DMS53 (cell line): ENCODE results near the gene XYLT1.
"Not testable (repeated sequence)": the region's sequence is repeated elsewhere in the genome, so short reads cannot be mapped to it uniquely, and the experiment has no call there.

ENCODE experiments used
- DNase-seq: peaks from one replicate; lab custom pipeline; 2025; lab: John Stamatoyannopoulos, UW

Gene XYLT1

DNA sequence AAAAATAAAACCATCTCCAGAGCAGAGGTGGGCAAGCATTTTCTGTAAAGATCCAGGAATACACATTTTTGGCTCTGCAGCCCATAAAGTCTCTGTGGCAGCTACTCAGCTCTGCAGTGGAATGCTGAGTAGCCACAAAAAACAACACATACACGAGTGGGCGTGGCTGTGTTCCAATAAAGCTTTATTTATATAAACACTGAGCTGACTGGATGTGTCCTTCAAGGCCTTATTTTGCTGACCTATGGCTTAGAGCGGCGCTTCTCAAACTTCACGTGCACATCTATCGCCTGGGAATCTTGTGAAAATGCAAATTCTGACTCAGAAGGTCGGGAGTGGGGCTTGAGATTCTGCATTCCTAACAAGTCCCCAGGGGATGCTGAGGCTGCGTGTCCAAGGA, 39.7 kb downstream of the XYLT1 start:
- no peak for DNase-seq

DNA sequence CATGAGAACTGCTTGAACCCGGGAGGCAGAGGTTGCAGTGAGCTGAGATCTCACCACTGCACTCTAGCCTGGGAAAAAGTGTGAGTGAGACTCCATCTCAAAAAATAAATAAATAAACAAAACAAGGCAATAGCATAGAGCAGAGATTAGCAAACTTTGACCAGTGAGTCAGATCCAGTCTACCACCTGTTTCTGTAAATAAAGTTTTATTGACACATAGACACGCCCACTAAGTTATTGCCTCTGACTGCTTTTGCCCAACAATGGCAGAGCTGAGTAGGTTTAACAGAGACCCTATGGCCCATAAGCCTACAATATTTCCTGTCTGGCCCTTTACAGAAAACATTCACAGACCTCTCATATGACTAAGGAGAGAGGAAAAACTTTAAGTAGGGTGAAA, 44.3 kb downstream of the XYLT1 start:
- peak; percentile 3 for DNase-seq

DNA sequence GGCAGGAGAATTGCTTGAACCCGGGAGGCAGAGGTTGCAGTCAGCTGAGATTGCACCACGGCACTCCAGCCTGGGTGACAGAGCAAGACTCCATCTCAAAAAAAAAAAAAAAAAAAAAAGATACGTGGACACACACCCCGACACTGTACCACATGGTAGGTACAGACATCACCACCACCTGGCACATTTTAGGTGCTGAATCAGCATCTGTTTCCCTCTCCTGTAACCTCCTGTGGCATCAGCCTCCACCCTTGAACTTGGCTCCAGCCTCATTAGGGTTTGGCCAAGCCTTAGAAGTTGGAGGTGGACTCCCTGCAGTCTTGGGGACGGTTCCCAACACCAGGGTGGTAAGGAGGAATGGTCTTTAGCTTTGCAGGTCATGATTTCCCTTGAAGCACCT, 46.0 kb downstream of the XYLT1 start:
- no peak for DNase-seq

DNA sequence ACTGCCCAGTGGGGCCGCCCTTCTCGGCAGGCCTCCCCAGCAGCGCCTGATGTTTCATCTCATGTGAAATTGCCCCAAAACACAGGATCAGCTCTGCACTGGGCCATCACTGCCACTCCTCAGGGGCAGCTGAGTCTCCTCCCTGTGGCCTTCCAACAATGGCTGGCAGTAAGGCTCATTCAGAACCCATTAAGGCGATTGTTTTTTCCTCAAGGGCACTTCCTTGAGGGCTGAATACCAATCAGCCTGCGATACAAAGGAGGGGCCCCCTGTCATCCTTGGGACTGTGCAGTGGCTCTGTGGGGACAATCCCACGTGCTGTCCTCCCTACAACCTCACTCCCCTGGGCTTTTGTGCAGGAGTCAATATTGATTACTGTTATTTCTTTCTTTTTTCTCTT, 47.5 kb downstream of the XYLT1 start:
- DNase-seq = no peak

DNA sequence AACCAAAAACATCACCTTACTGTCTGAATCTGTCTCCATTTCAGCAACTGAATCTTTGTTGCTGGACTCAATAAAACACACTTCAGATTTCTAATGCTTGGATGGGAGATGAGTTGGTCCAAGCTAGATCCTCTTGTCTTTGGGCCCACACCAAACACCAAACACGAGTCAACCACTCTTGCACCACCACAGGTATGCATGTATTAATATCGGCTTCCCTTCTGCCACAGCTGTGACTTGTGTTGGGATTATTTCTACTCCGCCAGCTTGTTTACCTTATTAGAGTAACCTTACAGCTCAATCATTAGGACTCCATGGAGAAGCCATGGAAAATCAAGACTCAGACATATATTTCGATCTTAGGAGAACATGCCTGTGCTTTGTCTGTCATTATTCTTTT, 49.9 kb downstream of the XYLT1 start:
- DNase-seq = no peak

DNA sequence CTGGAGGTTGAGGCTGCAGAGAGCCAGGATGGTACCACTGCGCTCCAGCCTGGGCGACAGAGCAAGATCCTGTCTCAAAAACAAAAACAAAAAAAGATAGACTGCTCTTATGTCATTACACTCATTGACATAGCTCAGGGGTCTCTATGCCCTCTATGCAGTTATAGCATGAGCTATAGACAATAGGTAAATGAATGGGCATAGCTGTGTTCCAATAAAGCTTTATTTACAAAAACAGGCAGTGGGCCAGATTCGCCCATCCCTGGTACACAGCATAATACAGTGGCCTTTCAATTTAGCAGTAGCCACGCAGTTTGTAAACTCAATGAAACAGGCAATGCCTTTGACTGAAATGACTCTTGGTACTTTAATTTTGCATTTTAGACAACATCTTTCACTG, 51.5 kb downstream of the XYLT1 start:
- no peak for DNase-seq

DNA sequence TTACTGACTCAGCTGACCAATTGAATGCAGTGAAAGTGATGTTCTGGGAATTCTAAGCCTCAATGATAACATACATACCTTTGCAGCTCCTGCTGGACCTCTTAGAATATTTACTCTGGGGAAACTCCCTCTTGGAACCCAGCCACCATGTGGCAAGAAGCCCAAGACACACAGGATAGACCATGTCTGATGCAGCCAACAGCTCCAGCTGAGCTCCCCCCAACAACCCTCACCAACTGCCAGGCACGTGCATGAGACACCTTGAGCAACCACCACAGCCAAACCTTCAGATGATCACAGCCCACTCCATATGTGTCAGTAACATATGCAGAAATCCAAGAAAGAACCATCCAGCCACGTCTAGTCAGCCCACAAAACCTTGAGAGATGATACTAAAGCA, 53.0 kb downstream of the XYLT1 start:
- no peak for DNase-seq

DNA sequence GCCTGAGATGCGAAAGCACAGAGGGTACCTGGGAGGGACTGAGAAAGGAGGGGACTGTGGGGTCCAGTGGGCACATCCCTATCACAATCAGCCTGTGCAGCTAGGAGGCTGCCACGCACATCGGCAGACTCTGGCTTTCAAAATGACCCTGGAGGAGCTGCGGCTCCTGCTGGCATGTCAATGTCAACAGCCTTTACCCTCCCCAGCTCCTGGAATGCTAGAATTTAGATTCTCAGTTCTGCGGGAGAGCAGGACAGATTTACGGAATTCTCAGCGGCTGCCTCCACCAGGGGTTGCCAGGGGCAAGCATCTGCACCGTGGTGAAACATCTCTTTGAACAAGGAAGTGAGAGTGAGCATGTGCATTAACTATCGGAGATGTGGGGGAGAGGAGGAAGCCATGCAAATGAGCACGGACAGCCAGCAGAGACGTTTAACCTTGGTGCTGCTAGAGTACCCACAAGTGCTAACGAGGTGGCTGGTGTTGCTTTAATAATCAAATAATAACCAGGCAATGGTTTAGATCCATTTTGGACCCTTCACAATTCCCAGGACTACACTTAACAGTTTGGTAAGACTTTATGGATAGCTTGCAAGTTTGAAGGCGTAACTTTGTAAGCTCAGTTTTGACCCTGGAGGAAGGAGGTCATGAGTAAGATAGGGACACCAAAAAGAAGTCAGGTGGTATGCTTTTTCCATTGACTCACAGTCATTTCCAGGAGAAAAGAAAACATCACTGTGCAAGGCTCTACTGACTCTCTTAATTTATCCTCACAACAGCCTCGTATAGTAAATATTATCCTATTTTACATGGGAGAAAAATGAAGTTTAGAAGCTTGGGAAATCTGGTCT, 54.1 kb downstream of the XYLT1 start:
- peak; percentile 10 for DNase-seq

DNA sequence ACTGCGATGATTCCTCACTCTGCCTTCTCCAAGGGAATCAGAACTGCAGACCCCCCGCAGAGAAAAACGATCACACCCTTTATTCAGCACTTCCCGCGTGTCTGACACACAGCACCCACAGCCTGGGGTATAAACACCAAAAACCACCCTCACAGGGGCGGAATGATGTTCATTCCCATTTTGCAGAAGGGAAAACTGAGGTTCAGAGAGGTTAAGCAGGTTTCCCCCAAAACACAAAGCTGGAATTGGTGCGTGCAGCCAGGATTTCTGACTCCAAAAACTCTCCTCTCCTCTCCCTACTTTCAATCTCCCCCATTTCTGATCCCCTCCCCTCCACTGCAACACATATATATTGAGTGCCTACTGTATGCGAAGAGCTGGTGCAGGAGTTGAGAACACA, 55.8 kb downstream of the XYLT1 start:
- DNase-seq = no peak

DNA sequence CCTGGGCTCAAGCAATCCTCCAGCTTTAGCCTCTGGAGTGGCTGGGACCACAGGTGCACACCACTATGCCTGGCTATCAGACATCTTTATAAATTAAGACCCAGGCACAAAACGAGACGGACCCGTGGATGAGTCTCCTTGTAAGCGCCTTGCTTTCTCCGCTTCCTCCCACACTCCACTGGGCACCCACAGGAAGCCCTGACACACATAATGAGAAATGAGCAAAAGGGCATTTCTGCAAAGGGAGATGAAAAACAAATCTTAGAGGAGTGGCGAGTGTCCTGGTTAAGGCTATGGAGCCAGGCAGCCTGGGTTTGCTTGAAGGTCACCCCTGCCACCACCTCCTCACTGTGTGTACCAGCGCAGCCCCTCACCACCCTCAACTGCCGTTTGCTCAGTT, 56.3 kb downstream of the XYLT1 start:
- DNase-seq = no peak

DNA sequence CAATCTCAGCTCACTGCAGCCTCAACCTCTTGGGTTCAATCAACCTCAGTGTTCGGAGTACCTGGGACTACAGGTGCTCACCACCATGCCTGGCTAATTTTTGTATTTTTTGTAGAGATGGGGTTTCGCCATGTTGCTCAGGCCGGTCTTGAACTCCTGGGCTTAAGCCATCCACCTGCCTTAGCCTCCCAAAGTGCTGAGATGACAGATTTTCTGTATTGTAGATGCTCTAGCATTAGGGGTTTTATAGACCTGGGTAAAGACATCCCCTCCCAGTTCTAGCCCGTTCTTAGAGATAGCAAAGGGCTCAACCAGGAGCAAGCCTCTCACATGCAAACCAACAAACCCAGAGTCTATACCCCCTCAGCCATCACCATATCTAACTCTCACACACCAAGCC, 57.3 kb downstream of the XYLT1 start:
- DNase-seq = no peak

DNA sequence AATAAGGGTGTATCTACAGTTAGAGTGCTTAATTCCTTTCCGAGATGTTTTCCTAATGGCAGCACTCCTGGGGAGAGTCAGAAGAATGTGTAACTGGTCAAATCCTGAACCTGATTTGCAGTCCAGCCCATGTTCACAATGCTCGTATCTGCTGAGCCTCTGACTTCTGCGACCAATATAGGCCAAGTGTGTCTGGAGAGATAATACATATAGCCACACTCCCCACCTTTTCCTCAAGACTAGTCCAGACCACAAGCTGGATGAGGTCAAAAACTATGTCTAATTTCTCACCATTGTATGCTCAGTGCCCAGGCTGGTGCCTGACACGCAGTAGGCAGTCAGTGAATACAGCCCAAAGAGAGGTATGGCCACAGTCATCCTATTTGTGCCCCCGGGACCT, 58.0 kb downstream of the XYLT1 start:
- DNase-seq = no peak

DNA sequence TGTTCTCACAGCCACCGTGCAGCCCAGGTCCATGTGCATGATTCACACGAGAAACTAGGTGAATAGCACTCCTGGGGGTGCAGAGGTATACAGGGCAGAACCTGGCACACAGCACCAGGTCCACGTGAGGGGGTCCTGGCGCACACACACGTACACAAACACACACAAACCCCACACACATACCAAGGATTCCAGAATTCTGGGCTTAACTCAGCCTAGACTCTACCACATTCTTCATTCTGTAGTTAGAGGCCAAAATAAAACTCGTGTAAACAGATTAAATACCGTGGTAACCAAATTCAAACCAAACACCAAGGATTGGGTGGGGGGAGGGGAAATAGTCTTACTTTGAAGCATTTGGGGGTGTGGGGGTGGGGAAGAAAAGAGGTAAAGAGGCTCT, 58.5 kb downstream of the XYLT1 start:
- DNase-seq = no peak

DNA sequence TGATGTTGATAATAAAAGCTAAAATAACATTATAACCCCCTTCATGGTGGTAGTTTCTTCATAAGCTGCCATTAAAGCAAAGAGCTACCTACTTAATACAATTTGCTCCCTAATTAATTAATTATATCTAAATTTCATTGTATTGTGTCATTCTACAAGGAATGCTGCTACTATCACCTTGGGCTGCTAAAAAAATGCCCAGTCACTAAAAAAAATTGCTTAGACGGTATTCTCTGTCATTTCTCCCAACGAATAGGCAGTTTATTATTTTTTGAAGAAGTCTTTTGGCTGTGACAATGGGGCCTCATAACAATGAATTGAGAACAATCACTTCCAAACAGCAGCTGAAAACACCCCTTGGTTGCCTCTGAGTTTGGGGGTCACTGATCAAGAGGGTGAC, 59.5 kb downstream of the XYLT1 start:
- DNase-seq = no peak

DNA sequence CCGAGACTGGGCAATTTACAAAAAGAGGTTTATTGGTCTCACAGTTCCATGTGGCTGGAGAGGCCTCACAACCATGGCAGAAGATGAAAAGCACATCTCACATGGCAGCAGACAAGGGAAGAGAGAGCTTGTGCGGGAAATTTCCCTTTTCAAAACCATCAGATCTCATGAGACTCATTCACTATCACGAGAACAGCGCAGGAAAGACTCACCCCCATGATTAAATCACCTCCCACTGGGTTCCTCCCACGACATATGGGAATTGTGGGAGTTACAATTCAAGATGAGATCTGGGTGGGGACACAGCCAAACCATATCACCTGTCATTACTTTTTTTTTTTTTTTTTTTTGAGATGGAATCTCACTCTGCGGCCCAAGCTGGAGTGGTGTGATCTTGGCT, 60.4 kb downstream of the XYLT1 start:
- DNase-seq = not testable (repeated sequence)

DNA sequence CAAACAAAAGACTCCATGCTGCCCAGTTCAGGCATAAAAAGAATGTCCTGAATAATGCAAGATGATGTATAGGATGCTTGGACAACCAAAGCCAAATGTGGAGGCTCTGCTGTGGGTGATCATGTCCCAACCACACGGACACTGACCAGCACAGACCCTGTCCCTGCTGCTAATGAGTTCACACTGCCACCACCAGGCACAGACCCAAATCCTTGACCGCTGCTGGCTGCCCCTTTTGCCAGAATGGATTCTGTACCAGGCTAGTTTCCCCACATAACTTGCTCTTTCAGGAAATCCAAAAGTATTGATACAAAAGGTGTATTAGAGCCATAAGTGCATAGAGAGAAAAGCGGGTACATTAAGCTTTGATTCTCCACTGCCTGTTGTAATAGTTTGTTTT, 60.9 kb downstream of the XYLT1 start:
- no peak for DNase-seq

DNA sequence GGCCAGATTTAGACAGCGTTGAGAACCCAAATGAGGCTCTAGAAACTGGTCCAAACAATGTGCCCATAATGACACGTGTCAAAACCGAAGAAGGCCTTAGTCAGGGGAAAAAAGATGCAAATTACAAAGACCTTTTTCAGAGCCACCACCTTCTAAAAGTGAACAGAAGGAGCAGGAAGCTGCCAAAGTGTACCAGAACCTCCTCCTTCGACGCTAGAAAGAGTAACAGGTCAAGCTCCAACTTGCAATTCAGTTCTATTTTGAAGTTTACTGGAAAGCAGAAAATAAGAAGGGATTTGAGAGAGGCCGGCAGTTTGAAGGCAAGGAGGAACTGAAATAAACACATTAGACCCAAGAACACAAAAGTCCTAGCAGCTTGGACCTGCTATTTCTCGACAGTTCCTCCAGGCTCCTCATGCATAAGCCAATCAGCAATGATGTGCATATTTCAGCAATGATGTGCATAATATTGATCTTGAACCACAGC, 61.8 kb downstream of the XYLT1 start:
- no peak for DNase-seq

DNA sequence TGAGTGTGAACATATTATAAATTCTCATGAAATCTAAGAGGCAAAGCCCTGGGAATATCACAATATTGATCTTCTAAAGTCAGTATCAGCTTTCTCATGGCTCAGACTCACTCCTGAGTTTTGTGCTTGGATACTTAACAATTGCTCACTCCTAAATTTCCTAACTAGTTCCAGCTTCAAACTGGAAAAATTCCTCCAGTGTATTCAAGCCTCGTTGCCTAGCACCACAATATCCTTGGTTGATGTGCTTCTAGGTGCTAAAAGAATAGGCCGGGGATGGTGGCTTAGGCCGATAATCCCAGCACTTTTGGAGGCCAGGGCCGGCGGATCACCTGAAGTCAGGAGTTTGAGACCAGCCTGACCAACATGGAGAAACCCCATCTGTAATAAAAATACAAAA, 62.5 kb downstream of the XYLT1 start:
- no peak for DNase-seq

DNA sequence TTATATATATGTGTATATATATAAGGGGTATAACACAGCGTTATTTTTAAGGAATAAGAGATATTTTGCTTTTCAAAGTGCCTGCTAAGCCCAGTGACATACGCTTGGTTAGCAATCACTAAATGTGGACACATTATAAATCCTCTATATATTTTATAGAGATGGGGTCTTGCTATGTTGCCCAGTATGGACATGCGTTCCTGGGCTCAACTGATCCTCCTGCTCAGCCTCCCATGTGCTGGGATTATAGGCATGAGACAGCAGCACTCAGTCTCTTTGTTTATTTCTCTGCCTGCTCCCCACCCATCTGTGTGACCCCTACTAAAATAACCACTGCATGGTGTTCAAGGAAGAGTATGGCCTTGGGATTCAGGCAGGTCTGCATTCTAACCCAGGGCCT, 63.4 kb downstream of the XYLT1 start:
- DNase-seq = no peak

DNA sequence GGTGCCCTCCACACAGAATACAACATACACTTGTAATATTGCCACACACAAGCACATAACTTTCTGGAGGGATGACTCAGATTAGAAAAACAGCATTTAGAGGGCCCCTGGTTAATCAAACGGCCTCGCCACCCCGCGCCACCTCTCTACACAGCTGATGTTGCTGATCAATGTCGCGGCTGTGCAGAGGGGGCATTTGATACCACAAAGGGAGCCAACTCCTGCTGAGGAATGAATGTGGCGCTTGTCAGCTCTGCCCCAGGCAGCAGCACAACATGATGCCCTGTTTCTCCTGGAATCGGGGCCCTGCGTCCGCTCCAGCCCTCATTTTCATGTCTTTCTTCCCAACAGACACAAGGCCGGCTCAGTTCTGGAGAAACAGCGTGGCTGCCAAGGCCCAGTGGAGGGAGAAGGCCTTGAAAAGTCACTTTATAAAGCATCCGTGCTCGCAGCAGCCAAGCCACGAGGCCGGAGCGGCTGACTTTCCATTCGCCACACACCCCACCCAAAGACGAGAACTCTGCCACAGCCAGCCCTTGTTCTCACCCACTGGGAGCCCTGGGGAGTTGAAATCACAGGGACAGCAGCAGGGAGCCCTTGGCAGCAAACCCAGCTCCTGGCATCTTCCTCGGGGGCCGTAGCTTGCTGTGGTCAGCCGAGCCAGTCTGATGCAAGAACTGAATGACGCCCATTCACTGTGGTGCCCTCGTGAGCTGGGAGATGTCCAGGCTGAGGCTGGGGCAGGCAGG, 65.6 kb downstream of the XYLT1 start:
- DNase-seq = no peak

DNA sequence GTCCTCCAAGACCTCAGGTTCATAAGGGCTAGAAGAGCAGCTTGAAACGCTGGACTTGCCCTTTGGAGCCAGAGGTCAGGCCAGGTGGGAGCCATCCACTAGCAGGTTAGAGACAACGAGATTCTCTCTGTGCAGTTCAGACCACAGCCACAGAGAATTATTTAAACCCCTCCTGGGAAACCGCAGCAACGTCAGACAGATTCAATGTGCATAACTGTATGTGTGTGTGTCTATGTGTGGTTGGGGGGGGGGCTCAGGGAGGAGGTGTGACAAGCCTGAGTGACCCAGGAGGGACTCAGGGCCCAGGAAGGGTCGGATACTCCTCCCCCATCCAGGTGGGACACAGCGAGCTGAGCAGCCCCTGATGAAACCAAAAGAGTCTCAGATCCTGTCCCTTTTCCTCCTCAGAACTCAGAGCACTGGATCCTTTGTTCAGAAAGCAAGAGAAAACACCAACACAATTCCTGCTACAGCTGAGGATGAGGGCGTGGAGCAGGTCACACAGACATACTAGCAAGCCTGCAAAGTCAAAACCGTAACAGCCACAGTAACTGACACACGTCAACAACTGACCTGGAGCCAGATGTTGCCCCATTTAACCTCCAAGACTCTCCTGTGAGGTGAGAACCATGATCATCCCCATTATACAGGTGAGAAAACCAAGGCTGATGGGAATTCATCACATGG, 66.8 kb downstream of the XYLT1 start:
- no peak for DNase-seq

DNA sequence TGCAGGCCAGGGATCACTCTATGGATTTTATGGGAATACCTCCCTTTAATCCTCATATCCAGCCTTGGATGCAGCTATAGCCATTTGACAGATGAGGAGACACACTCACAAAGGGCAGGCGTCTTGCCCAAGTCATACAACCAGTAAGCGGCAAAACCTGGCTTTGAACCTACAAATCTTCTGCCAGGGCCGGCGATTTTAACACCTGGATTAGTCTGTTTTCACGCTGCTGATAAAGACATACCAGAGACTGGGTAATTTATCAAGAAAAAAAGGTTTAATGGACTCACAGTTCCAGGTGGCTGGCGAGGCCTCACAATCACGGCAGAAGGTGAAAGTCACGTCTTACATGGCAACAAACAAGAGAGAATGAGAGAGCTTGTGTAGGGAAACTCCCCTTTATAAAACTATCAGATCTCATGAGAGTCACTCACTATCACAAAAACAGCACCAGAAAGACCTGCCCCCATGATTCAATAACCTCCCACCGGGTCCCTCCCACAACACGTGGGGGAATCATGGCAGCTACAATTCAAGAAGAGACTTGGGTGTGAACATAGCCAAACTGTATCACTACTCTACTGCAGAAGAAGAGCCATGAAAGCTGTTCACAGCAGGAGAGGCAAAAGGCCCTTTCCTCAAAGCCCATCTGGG, 67.5 kb downstream of the XYLT1 start:
- no peak for DNase-seq
